Fibroblast of upper back skin (primary cell): ENCODE results near the gene MN1.

Experiments
- DNase-seq: peaks from one replicate; pipeline ENCODE4 v3.0.0-alpha.2; 2013

The MN1 gene

GRCh38 chr22:27801616-27802345 lies at the start of gene MN1:
MN1 (minus strand) TSS chr22:27801756; CDS start chr22:27800543, 1,213 bp downstream.
- DNase-seq, result peak; percentile 76

GRCh38 chr22:27850000-27850521 lies 48.5 kb upstream of the MN1 start:
- peak; percentile 48 for DNase-seq

- DNase-seq, result no peak
Measured at GRCh38 chr22:27848005-27848404, 46.4 kb upstream of the MN1 start.

- no peak for DNase-seq
Measured at GRCh38 chr22:27846910-27847309, 45.4 kb upstream of the MN1 start.

- no peak for DNase-seq
Measured at GRCh38 chr22:27846248-27846757, 44.7 kb upstream of the MN1 start.

GRCh38 chr22:27845644-27846043 lies 44.1 kb upstream of the MN1 start:
- DNase-seq, result no peak

GRCh38 chr22:27844656-27845591 lies 43.4 kb upstream of the MN1 start:
- DNase-seq, result peak; percentile 67

GRCh38 chr22:27844256-27844655 lies 42.7 kb upstream of the MN1 start:
- no peak for DNase-seq

GRCh38 chr22:27843441-27843840 lies 41.9 kb upstream of the MN1 start:
- DNase-seq, result no peak

GRCh38 chr22:27842669-27843431 lies 41.3 kb upstream of the MN1 start:
- DNase-seq, result peak; percentile 72

GRCh38 chr22:27842201-27842600 lies 40.6 kb upstream of the MN1 start:
- no peak for DNase-seq

GRCh38 chr22:27840436-27840835 lies 38.9 kb upstream of the MN1 start:
- no peak for DNase-seq

GRCh38 chr22:27839057-27839660 lies 37.6 kb upstream of the MN1 start:
- DNase-seq, result no peak

- DNase-seq, result peak; percentile 87
Measured at GRCh38 chr22:27836181-27836580, 34.6 kb upstream of the MN1 start.

- peak; percentile 71 for DNase-seq
Measured at GRCh38 chr22:27835446-27835845, 33.9 kb upstream of the MN1 start.

- DNase-seq, result no peak
Measured at GRCh38 chr22:27834364-27835185, 33.0 kb upstream of the MN1 start.

GRCh38 chr22:27833803-27834202 lies 32.2 kb upstream of the MN1 start:
- DNase-seq, result no peak

- no peak for DNase-seq
Measured at GRCh38 chr22:27832606-27833005, 31.1 kb upstream of the MN1 start.

GRCh38 chr22:27829620-27830019 lies 28.1 kb upstream of the MN1 start:
- DNase-seq, result no peak

GRCh38 chr22:27827604-27828587 lies 26.3 kb upstream of the MN1 start:
- DNase-seq, result no peak
